ENCODE data around the gene SAMMSON.

GRCh38 chr3:70086336-70086735 is 86.8 kb downstream of the SAMMSON start:
- TF ChIP-seq GATA2 (IDR thresholded peaks at IDR 0.05; ENCODE audit: low read depth, low read length) (no peak), GATA3 (IDR thresholded peaks at IDR 0.05; ENCODE audit: low read depth, low read length) (no peak)

Data from SH-SY5Y (cell line).